Panc1 (cell line): ENCODE data around the gene MCOLN1.

Experiments used
- POLR2AphosphoS5 ChIP-seq: IDR thresholded peaks from 2 replicates; pipeline ENCODE4 v1.6.1; 2012; ENCODE audit warnings: mild to moderate bottlenecking, low read depth, low read length, moderate library complexity
- REST ChIP-seq, 2 experiments: IDR thresholded peaks; 2 replicates each; pipeline ENCODE4 v1.6.1; 2011 to 2012; ENCODE audit warnings: low read depth in 2 of 2, control low read depth in 1 of 2, low read length in 1 of 2, mild to moderate bottlenecking in 1 of 2, moderate library complexity in 1 of 2; ENCODE audit not compliant: insufficient read depth in 1 of 2
- SIN3A ChIP-seq: IDR thresholded peaks from 2 replicates; pipeline ENCODE4 v1.6.1; 2012; ENCODE audit warnings: low read depth, mild to moderate bottlenecking, low read length, moderate library complexity, borderline replicate concordance; ENCODE audit not compliant: insufficient read depth
- TCF7L2 ChIP-seq: IDR thresholded peaks from 2 replicates; pipeline ENCODE4 v1.6.1; 2011; ENCODE audit warnings: mild to moderate bottlenecking, low read depth, low read length, inconsistent platforms
- TF ChIP-seq, protein P1 (sequence below): fragments of 450-650 bp; IDR thresholded peaks from 2 replicates; pipeline ENCODE4 v1.5.1; 2017; ENCODE audit warnings: mild to moderate bottlenecking

GRCh38 chr19:7489609-7490044, 32.8 kb upstream of the MCOLN1 start:
- TF ChIP-seq, protein P1, sequence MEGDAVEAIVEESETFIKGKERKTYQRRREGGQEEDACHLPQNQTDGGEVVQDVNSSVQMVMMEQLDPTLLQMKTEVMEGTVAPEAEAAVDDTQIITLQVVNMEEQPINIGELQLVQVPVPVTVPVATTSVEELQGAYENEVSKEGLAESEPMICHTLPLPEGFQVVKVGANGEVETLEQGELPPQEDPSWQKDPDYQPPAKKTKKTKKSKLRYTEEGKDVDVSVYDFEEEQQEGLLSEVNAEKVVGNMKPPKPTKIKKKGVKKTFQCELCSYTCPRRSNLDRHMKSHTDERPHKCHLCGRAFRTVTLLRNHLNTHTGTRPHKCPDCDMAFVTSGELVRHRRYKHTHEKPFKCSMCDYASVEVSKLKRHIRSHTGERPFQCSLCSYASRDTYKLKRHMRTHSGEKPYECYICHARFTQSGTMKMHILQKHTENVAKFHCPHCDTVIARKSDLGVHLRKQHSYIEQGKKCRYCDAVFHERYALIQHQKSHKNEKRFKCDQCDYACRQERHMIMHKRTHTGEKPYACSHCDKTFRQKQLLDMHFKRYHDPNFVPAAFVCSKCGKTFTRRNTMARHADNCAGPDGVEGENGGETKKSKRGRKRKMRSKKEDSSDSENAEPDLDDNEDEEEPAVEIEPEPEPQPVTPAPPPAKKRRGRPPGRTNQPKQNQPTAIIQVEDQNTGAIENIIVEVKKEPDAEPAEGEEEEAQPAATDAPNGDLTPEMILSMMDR = no peak
- TF ChIP-seq POLR2AphosphoS5 (no peak), REST (IDR thresholded peaks at IDR 0.05; ENCODE audit: insufficient read depth in 1 of 2, low read depth in 2 of 2, low read length in 1 of 2) (no peak), SIN3A (no peak), TCF7L2 (no peak)
